HTR-8/SVneo (cell line): ENCODE data around the gene XPO4.
"Not testable (repeated sequence)": the region's sequence is repeated elsewhere in the genome, so short reads cannot be mapped to it uniquely, and the experiment has no call there.

Experiments
- DNase-seq: peaks from one replicate; pipeline ENCODE4 v3.0.0; 2011; ENCODE audit warnings: low spot score, mixed read lengths; ENCODE audit not compliant: insufficient read length
- FAIRE-seq: peaks from 2 replicates; lab custom pipeline; 2011; peaks lifted over from hg19 to GRCh38; lab: Jason Lieb, UNC

Gene XPO4

GRCh38 chr13:20743830-20744404, 158.6 kb downstream of the XPO4 start:
- DNase-seq, FAIRE-seq: not testable (repeated sequence)

GRCh38 chr13:20740021-20740420, 162.5 kb downstream of the XPO4 start:
- FAIRE-seq (no peak), DNase-seq (no peak)

GRCh38 chr13:20738616-20739015, 163.9 kb downstream of the XPO4 start:
- FAIRE-seq (no peak), DNase-seq (no peak)

GRCh38 chr13:20729633-20730585, 172.6 kb downstream of the XPO4 start:
- DNase-seq, result no peak

GRCh38 chr13:20728579-20729311, 173.8 kb downstream of the XPO4 start:
- FAIRE-seq, result no peak
- DNase-seq, result no peak

More at GRCh38 chr13:20729633-20730585, 172.6 kb downstream of the XPO4 start:
- no peak for FAIRE-seq

GRCh38 chr13:20727856-20728255, 174.7 kb downstream of the XPO4 start:
- no peak for FAIRE-seq
- DNase-seq, result no peak
